ENCODE results near the gene PEX3.
A peak's percentile ranks its signal among the peaks of the same experiment; 100 is the strongest.
"Not testable (repeated sequence)": the region's sequence is repeated elsewhere in the genome, so short reads cannot be mapped to it uniquely, and the experiment has no call there.

The PEX3 gene

DNA sequence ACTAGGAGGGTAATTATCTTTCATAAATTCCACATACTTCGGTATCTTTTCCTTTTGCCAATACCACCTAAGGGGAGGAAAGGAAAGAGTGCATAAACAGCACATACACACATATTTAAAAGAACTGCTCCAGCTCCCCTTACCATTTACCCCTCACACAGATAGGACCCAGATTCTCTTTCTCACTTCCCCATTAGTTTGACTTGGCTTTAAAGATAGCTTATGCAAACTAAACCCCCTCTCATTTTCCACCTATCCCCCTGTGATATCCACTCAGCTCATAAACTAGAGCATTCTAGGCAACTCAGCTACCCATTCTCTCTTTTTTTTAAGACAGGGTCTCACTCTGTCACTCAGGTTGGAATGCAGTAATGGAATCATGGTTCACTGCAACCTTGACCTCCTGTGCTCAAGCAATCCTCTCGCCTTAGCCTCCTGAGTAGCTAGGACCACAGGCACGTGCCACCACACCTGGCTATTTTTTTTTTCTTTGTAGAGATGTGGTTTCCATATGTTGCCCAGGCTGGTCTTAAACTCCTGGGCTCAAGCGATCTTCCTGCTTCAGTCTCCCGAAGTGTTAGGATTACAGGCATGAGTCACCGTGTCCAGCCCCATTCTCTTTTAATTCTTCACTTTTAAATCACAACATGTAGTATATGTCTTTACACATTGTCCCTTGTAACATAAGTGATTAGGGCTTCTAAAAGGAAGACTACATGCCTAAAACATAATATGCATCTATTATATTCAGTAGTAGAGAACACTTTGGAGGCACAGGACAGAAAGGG, 56.9 kb downstream of the PEX3 start:
- H3K27ac ChIP-seq = no peak overlapping the region
- no peak for TF ChIP-seq CTCF (conservative IDR thresholded peaks at IDR 0.05)

- not testable (repeated sequence) for H3K27ac ChIP-seq
Observed at GRCh38 chr6:143510326-143510725, 59.7 kb downstream of the PEX3 start.

- TF ChIP-seq CTCF (conservative IDR thresholded peaks at IDR 0.05) = peak; percentile 12; the same call in 1 of the 2 replicates
- H3K27ac ChIP-seq = peak within 1 kb of the TSS; percentile 78
Observed at GRCh38 chr6:143510991-143511891, 60.6 kb downstream of the PEX3 start, which contains the start of gene FUCA2. Gene FUCA2, minus strand, starts transcription at chr6:143511720. Its CDS starts 86 bp downstream, at chr6:143511634.

GRCh38 chr6:143513410-143513809, 62.8 kb downstream of the PEX3 start:
- H3K27ac ChIP-seq = no peak overlapping the region
- 0 out of 2 replicates have a peak, but pooled peaks have one; percentile 25 for TF ChIP-seq CTCF (conservative IDR thresholded peaks at IDR 0.05)

GRCh38 chr6:143515061-143515760, 64.6 kb downstream of the PEX3 start:
- H3K27ac ChIP-seq = no peak overlapping the region
- no peak for TF ChIP-seq CTCF (conservative IDR thresholded peaks at IDR 0.05)

DNA sequence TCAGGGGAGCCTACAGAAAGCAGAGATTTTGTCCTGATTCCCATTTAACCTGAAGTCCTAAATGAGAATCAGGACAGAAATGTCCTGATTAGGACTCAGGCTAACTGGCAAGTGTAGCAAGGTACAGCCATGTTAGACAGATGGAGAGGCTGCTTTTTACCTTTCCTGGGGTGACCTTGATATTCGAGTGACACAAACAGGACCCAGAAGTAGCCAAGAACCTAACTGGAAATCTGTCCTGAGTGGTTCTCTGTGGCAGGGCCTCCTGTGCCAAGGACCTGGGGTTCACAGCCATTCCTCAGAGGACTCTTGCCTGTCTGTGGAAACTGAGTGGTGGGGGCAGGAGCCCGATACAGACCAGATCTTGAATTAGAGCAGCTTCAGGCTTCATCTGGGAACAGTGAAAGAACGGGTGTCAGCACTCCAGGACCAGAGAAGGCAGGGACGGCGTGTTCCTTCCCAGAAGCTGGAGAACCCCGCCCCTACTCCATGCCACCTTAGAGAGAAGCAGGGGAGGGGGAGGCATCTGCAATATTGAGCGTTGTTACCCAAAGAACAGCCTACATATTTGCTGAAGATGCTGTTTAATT, 65.3 kb downstream of the PEX3 start:
- no peak overlapping the region for H3K27ac ChIP-seq
- no peak for TF ChIP-seq CTCF (conservative IDR thresholded peaks at IDR 0.05)

DNA sequence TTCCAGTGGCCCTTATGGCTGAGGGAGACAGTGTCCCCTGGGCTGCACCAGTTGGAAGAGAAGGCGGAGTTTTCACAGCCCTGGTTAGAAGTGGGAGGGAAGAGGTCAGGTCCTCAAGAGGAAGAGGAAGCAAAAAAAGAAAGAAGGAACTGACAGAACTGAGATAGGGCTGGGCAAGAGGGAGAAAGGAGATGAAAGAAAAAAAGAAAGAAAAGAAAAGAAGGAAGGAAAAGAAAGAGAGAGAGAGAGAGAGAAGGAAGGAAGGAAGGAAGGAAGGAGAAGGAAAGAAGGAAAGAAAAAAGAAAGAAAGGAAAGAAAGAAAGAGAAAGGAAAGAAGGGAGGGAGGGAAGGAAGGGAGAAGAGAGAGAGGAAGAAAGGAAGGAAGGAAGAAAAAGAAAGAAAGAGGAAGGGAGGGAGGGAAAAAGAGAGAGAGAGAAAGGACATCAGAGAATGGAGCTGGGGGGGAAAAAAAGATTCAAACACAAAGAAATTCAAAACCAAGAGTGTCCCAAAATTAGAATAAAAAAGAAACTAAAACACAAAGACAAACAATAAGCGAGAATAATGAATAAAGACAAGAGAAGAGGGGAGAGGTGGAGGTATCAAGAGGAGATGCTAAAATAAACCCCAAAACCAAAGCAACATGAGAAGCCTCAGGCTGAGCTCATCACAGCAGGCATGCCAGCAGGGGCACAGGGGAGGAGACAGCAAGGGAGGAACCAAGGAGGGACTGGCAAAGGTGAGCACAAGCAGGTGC, 66.3 kb downstream of the PEX3 start:
- H3K27ac ChIP-seq = no peak overlapping the region

More for the DNA sequence above, 66.3 kb downstream of the PEX3 start:
- TF ChIP-seq CTCF (conservative IDR thresholded peaks at IDR 0.05) = no peak
